Muscle of leg (tissue), 11 donors: ENCODE measurements around the gene CCDC12. TPM values are rescaled to one million over a fixed set of nuclear protein-coding genes. Genes with fewer than 3 reads are reported as not detected.
A peak's percentile ranks its signal among the peaks of the same experiment; 100 is the strongest.
"Not testable (repeated sequence)": the region's sequence is repeated elsewhere in the genome, so short reads cannot be mapped to it uniquely, and the experiment has no call there.

ENCODE experiments used
- DNase-seq: peaks from one replicate; pipeline ENCODE4 v3.0.0; 2013
- H3K27ac ChIP-seq: one replicate; pipeline ENCODE4 v1.5.1; 2013; ENCODE audit warnings: mild to moderate bottlenecking, low read length, control low read depth
- H3K27me3 ChIP-seq: one replicate; pipeline ENCODE4 v1.6.1; 2013; ENCODE audit warnings: low read length; ENCODE audit not compliant: control insufficient read depth, insufficient read depth
- H3K36me3 ChIP-seq: one replicate; pipeline ENCODE4 v1.6.1; 2013; ENCODE audit warnings: low read length; ENCODE audit not compliant: control insufficient read depth, insufficient read depth
- H3K4me1 ChIP-seq: one replicate; pipeline ENCODE4 v1.6.1; 2013; ENCODE audit warnings: low read length; ENCODE audit not compliant: control insufficient read depth, insufficient read depth
- H3K4me3 ChIP-seq: one replicate; pipeline ENCODE4 v1.5.1; 2013; ENCODE audit warnings: low read length, control low read depth
- H3K9me3 ChIP-seq: replicated peaks from 2 replicates; pipeline ENCODE4 v1.6.1; 2013; ENCODE audit warnings: low read depth, low read length; ENCODE audit not compliant: control insufficient read depth
- WGBS: methylation state at CpG from one replicate; pipeline ENCODE4 v1.1.5; 2013; ENCODE audit warnings: missing lambda C conversion rate; ENCODE audit not compliant: insufficient coverage; 5-methylcytosine and 5-hydroxymethylcytosine counted together
- polyA plus RNA-seq, 8 donors: library from polyadenylated mRNA; unstranded; fragments of 120-200 nt; gene quantifications; one replicate each; pipeline versions ENCODE4 v1.2.1 to v1.2.3, GENCODE V29; 2013; ENCODE audit warnings: inconsistent platforms in 1 of 8, low replicate concordance in 1 of 8; ENCODE audit not compliant: insufficient read length in 8 of 8, insufficient read depth in 1 of 8
- total RNA-seq: library from RNA; stranded (reverse); fragments of 120-200 nt; gene quantifications from one replicate; pipeline ENCODE4 v1.2.4, GENCODE V29; 2013

Gene CCDC12
- total and polyA plus RNA-seq, 9 donors: 37.7 to 56.4 (median 46.9) TPM

DNA sequence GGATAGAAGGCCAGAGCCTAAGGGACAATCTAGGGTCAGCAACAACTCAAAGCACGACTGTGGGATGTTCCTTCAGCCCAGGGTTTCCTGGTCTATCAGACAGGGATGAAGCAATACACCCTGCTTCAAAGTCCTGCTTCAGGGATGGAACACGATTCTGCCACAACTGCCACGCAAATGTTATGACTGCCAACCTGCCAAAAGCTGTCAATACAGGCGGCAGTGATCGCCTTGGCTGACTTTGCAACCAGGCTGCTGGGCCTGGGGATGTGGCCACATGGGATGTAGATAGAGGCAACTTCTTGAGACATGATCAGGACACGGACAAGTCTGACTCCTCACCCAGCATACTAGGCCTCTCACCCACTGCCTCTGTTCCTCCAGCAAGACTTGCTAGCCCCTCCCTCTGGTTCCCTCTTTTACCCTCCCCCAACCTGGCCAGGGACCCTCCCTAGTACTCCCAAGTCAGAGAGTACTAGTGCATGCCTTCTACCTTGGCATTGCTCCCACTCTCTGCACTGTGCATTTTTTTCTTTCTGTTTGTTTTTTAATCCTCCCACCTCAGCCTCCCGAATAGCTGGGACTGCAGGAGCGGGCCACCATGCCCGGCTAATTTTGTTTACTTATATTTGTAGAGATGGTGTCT lies 7.6 kb downstream of the CCDC12 start:
- Histone ChIP-seq H3K27ac (no peak overlapping the region), H3K4me3 (no peak overlapping the region), H3K9me3 (no peaks in the 10 kb centered on the region), H3K27me3 (no peaks in the 10 kb centered on the region), H3K36me3 (peaks cover 26% of the 10 kb centered on the region), H3K4me1 (peaks cover 12% of the 10 kb centered on the region)
- WGBS: 61% methylated on average over 3 of the region's 9 CpGs
- no peak for DNase-seq

DNA sequence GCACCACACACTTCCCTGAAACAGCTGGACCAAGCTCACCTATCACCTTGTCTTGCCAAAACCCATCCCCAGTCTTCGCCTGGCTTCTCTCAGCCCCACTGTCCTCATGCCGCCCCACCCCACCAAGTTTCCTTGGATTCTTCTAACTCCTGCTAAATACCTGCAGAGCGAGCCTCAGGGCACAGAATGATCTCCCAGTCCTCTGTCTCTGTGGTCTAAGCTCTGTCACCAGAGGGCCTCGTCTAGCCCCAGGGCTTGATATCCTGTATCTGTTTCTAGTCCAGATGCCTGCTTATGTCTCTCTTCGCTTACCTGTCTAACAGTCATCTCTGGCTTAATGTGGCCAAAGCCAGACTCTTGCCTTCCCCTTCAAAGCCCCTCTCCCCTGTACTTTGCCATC lies 9.7 kb downstream of the CCDC12 start:
- H3K9me3 ChIP-seq: no peaks in the 10 kb centered on the region
- 71% methylated on average over 5 of the region's 5 CpGs for WGBS
- peaks cover 31% of the 10 kb centered on the region for H3K36me3 ChIP-seq
- H3K27me3 ChIP-seq: no peaks in the 10 kb centered on the region
- H3K4me3 ChIP-seq: no peak overlapping the region
- peaks cover 11% of the 10 kb centered on the region for H3K4me1 ChIP-seq
- no peak overlapping the region for H3K27ac ChIP-seq
- DNase-seq: no peak

DNA sequence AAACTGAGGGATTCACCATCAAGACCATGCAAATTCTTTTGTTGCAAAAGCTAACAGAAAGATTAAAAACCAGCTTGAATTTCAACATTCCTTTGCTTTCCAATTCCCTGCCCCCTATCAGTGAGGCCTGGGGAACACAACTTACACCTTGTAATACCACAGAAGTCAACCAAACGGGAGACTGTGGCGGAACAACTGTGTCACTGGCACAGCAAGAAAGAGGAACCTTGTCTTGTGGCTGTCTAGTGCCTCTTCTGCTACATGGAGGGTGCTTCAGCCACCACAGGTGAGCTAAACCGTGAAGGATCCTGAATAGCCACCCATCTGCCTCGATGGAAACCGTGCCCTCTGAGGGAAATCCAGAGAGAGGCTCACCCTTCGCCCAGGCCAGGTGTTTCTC lies 11.4 kb downstream of the CCDC12 start:
- peaks cover 26% of the 10 kb centered on the region for H3K36me3 ChIP-seq
- 75% methylated on average over 6 of the region's 6 CpGs for WGBS
- no peaks in the 10 kb centered on the region for H3K27me3 ChIP-seq
- no peak overlapping the region for H3K27ac ChIP-seq
- no peak overlapping the region for H3K4me3 ChIP-seq
- H3K4me1 ChIP-seq: peaks cover 15% of the 10 kb centered on the region
- DNase-seq: peak; percentile 37
- H3K9me3 ChIP-seq: no peaks in the 10 kb centered on the region

DNA sequence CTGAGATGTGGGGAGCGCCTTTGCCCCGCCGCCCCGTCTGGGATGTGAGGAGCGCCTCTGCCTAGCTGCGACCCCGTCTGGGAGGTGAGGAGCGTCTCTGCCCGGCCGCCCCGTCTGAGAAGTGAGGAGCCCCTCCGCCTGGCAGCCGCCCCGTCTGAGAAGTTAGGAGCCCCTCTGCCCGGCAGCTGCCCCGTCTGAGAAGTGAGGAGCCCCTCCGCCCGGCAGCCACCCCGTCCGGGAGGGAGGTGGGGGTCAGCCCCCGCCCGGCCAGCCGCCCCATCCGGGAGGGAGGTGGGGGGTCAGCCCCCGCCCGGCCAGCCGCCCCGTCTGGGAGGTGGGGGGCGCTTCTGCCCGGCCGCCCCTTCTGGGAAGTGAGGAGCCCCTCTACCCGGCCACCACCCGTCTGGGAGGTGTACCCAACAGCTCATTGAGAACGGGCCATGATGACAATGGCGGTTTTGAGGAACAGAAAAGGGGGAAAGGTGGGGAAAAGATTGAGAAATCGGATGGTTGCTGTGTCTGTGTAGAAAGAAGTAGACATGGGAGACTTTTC lies 12.4 kb downstream of the CCDC12 start:
- not testable (repeated sequence) for H3K27me3 ChIP-seq, H3K27ac ChIP-seq
- WGBS: 92% methylated on average over 21 of the region's 36 CpGs

DNA sequence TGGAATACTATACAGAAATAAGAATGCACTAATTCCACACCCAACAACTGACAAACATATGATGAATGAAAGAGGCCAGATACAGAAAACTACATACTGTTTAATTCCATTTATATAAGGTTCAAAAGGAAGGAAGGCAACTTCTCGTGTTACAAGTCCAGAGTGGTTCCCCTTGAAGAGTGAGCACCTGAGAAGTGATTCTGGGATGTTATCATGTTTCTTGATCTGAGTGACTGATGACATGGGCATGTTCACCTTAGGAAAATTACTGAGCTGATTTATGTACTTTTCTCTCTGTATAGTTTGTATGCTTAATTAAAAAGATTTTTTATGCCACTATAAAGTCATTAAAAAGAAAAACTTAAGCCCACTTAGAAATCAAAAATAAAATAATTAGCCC lies 13.6 kb downstream of the CCDC12 start:
- peaks cover 16% of the 10 kb centered on the region for H3K36me3 ChIP-seq
- no peaks in the 10 kb centered on the region for H3K27me3 ChIP-seq
- H3K9me3 ChIP-seq: no peaks in the 10 kb centered on the region
- no peak overlapping the region for H3K27ac ChIP-seq
- DNase-seq: no peak
- WGBS: no CpG with 5 or more reads among the region's 1 CpG
- H3K4me3 ChIP-seq: no peak overlapping the region
- H3K4me1 ChIP-seq: peaks cover 31% of the 10 kb centered on the region

More for the DNA sequence above, 12.4 kb downstream of the CCDC12 start:
- peaks cover 26% of the 10 kb centered on the region for H3K4me1 ChIP-seq
- not testable (repeated sequence) for H3K4me3 ChIP-seq, DNase-seq, H3K9me3 ChIP-seq
- peaks cover 20% of the 10 kb centered on the region for H3K36me3 ChIP-seq

DNA sequence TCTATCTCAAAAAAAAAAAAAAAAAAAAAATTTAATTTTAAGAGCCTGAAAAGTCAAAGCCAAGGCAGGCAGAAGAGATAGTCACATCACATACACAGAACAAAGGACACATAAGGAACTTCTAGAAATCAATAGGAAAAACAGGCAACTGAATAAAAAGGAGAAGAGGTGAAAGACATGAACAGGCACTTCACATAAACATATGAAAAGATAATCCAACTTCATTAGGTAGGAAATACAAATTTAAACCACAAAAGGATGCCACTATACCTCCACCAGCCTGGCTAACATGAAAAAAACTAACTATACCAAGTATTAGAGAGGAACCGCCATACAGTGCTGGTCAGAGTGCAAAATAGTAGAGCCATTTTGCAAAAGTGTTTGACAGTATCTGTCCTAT lies 14.1 kb downstream of the CCDC12 start:
- H3K27me3 ChIP-seq: no peaks in the 10 kb centered on the region
- H3K9me3 ChIP-seq: no peaks in the 10 kb centered on the region
- no peak overlapping the region for H3K4me3 ChIP-seq
- no peak for DNase-seq
- H3K27ac ChIP-seq: no peak overlapping the region
- peaks cover 31% of the 10 kb centered on the region for H3K4me1 ChIP-seq
- WGBS: no CpG with 5 or more reads among the region's 1 CpG
- peaks cover 16% of the 10 kb centered on the region for H3K36me3 ChIP-seq

DNA sequence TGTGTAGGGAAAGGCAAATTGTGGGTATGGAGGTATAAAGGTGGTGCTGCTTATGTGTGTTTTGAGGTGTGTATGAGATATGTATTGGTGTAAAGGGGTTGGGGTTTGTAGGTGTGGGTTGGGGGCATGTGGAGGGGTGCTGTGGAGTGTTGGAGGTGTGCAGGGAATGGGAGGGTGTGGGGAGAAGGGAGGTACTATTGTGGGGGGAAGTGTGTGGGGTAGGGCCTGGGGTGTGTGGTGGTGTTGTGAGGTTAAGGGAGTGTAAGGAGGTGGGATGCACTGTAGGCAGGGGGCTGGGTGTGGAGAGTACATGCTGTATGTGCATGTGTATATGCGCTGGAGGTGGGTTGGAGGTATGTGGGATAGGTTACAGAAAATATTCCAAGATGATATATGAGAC lies 15.7 kb downstream of the CCDC12 start:
- no peak for DNase-seq
- H3K27ac ChIP-seq: peak overlapping the region; percentile 67
- H3K9me3 ChIP-seq: no peaks in the 10 kb centered on the region
- H3K27me3 ChIP-seq: no peaks in the 10 kb centered on the region
- H3K4me3 ChIP-seq: no peak overlapping the region
- H3K4me1 ChIP-seq: peaks cover 36% of the 10 kb centered on the region
- no CpG with 5 or more reads among the region's 1 CpG for WGBS
- H3K36me3 ChIP-seq: peaks cover 15% of the 10 kb centered on the region

DNA sequence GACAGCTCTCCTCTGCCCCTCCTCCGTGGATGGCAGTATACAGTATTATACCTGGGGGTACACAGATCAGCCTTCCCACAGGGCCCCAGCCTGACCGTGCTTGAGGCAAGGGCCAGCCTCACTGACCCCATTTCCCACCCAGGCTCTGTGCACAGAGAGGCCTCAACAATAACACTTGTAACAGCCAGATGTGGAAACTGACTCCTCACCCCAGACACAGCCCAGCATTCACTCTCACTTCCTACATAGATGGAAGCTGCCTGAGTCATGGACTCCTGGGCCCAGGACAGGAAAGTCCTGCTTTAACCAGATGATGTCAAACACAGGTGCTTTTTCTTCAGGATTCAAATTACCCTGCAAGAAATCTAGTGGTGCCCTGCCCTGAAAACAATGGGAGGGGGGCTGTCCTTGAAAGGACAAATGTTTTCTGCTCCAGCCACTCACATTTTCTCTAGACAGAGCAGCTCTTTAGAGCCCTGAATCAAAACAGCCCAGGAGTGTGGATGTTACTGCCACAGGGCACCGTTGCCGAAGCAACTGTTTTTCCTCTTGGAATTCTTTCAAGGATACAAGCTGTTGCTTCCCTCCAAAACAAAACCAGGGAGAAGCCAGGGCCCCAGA lies 16.4 kb downstream of the CCDC12 start:
- no CpG with 5 or more reads among the region's 4 CpGs for WGBS
- H3K9me3 ChIP-seq: no peaks in the 10 kb centered on the region

DNA sequence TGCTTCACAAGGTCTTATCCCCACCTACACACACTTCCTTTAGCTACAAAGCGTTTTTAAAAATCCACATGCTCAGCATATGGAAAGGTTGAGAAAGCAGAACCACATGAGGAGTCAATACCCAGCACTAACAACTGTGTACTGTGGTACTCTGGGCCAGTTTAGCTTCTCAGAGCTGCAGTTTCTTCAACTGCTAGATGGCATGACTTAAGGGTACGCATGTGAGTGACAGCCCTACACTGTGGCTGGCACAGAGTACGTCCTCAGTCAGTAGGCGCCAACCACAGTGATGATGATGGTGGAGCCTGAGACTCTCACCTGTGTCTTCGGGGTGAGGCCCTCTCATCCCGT lies 17.4 kb downstream of the CCDC12 start:
- Histone ChIP-seq H3K4me1 (peaks cover 44% of the 10 kb centered on the region), H3K9me3 (no peaks in the 10 kb centered on the region), H3K27ac (no peak overlapping the region), H3K4me3 (no peak overlapping the region), H3K36me3 (peaks cover 6% of the 10 kb centered on the region), H3K27me3 (no peaks in the 10 kb centered on the region)
- 94% methylated on average over 3 of the region's 6 CpGs for WGBS
- peak; percentile 30 for DNase-seq

More for the DNA sequence above, 16.4 kb downstream of the CCDC12 start:
- peak overlapping the region; percentile 67 for H3K27ac ChIP-seq
- no peak overlapping the region for H3K4me3 ChIP-seq
- peak; percentile 54 for DNase-seq
- H3K4me1 ChIP-seq: peaks cover 39% of the 10 kb centered on the region
- no peaks in the 10 kb centered on the region for H3K27me3 ChIP-seq
- H3K36me3 ChIP-seq: peaks cover 10% of the 10 kb centered on the region

DNA sequence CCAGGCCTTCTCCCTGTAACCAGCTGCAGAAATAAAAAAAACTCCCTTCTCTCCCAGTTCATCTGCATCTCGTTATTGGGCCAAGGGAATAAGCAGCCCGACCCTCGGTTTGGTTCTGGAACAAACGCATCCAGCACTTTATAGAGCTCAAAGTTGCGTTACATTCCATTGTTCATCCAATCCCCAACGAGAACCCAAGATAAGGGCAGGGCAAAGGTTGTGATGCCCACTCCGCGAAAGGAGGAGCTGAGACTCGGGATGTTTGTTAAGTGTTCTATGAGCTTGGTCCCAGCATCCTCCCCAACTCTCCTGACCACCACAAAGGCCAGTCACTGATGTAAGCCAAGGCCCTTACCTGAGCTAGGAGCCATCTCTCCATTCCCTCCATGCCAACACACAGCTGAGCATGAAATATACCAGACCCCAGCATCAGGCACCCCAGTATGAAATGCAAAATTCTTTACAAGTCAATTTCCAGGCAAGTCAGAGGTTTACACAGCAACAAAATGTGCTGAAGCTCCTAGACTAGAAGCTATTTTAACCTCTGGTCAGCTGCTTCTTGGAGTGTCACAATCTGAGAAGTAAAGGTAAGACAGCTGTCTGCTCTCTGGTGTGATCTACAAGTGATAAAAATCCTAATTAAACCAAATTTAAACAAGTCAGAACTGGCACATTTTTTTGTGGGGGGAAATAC lies 17.9 kb downstream of the CCDC12 start:
- no peaks in the 10 kb centered on the region for H3K27me3 ChIP-seq
- no peak overlapping the region for H3K4me3 ChIP-seq
- peak overlapping the region; percentile 38 for H3K27ac ChIP-seq
- H3K9me3 ChIP-seq: no peaks in the 10 kb centered on the region
- peaks cover 49% of the 10 kb centered on the region for H3K4me1 ChIP-seq
- peaks cover 6% of the 10 kb centered on the region for H3K36me3 ChIP-seq
- no peak for DNase-seq
- WGBS: no CpG with 5 or more reads among the region's 9 CpGs
